ENCODE results near the gene UFD1.

GRCh38 chr22:19480173-19480568 is 1.2 kb upstream of the UFD1 start:
- TF ChIP-seq ZNF24 (IDR thresholded peaks at IDR 0.05) (no peak), NR2F6 (IDR thresholded peaks at IDR 0.05) (no peak), NR2F6 (CRISPR knock-in tag; IDR thresholded peaks at IDR 0.05) (no peak), SUZ12 (IDR thresholded peaks at IDR 0.05; ENCODE audit: low read depth, low read length) (no peak), POLR2A (IDR thresholded peaks at IDR 0.05; ENCODE audit: insufficient read depth in 1 of 2, low read depth in 2 of 2, low read length in 2 of 2) (no peak), ZFP82 (CRISPR knock-in tag; IDR thresholded peaks at IDR 0.05; ENCODE audit: borderline replicate concordance) (no peak), BCLAF1 (IDR thresholded peaks at IDR 0.05) (no peak), FOXP1 (IDR thresholded peaks at IDR 0.05) (no peak), FOXP1 (CRISPR knock-in tag; IDR thresholded peaks at IDR 0.05) (no peak), HNF4A (CRISPR knock-in tag; IDR thresholded peaks at IDR 0.05) (no peak), CTCF (CRISPR knock-in tag; IDR thresholded peaks at IDR 0.05) (no peak)
- TF ChIP-seq, protein P1, sequence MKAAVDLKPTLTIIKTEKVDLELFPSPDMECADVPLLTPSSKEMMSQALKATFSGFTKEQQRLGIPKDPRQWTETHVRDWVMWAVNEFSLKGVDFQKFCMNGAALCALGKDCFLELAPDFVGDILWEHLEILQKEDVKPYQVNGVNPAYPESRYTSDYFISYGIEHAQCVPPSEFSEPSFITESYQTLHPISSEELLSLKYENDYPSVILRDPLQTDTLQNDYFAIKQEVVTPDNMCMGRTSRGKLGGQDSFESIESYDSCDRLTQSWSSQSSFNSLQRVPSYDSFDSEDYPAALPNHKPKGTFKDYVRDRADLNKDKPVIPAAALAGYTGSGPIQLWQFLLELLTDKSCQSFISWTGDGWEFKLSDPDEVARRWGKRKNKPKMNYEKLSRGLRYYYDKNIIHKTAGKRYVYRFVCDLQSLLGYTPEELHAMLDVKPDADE (CRISPR knock-in tag; IDR thresholded peaks at IDR 0.05), result no peak
- TF ChIP-seq, protein P2, sequence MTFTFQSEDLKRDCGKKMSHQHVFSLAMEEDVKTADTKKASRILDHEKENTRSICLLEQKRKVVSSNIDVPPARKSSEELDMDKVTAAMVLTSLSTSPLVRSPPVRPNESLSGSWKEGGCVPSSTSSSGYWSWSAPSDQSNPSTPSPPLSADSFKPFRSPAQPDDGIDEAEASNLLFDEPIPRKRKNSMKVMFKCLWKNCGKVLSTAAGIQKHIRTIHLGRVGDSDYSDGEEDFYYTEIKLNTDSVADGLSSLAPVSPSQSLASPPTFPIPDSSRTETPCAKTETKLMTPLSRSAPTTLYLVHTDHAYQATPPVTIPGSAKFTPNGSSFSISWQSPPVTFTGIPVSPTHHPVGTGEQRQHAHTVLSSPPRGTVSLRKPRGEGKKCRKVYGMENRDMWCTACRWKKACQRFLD (CRISPR knock-in tag; IDR thresholded peaks at IDR 0.05; ENCODE audit: borderline replicate concordance), result no peak
- TF ChIP-seq, protein P3, sequence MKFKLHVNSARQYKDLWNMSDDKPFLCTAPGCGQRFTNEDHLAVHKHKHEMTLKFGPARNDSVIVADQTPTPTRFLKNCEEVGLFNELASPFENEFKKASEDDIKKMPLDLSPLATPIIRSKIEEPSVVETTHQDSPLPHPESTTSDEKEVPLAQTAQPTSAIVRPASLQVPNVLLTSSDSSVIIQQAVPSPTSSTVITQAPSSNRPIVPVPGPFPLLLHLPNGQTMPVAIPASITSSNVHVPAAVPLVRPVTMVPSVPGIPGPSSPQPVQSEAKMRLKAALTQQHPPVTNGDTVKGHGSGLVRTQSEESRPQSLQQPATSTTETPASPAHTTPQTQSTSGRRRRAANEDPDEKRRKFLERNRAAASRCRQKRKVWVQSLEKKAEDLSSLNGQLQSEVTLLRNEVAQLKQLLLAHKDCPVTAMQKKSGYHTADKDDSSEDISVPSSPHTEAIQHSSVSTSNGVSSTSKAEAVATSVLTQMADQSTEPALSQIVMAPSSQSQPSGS (CRISPR knock-in tag; IDR thresholded peaks at IDR 0.05), result no peak

Data from HepG2 (cell line).